Measurements from ENCODE around the gene APLNR. TPM values are rescaled to one million over a fixed set of nuclear protein-coding genes. Genes with fewer than 3 reads are reported as not detected.
"Not testable (repeated sequence)": the region's sequence is repeated elsewhere in the genome, so short reads cannot be mapped to it uniquely, and the experiment has no call there.

APLNR gene
- total RNA-seq (ENCODE audit: low replicate concordance) = 1.6 and 1.8 TPM in 2 replicates

DNA sequence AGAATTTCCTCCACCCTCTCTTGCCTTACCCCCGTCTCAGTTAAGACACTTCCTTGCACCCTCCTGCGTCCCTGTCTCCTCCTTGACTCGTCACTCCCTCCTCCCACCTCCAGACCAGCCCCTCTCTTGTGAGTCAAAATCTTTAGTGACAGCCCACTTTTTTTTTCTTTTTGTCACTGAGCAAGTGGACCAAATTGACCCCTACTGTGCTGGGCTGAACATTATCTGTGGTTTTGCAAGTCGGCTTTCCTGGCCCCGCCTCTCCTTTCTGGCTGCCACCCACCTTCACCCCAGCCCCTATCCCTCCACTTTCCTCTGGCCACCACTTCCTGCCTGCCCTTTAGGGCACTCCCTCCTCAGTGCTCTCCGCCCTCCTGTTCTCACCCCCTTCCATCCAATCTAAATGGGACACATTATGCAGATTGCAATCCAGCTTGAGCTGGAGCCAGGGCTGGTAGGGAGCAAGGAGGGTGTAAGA is at the start of gene APLNR:
Gene APLNR (minus strand): TSS at position 47 of the 478 bp plus-strand sequence. CDS start 246 bp downstream, outside the sequence.
- H3K9ac ChIP-seq = no peak within 1 kb of the TSS
- H3K4me2 ChIP-seq = peak within 1 kb of the TSS; percentile 12
- no peaks in the 10 kb centered on the region for H3K9me3 ChIP-seq (ENCODE audit: low read depth)
- Mint-ChIP-seq H3K27me3 (ENCODE audit: insufficient read depth, low read depth) (peaks cover 11% of the 10 kb centered on the region), H3K36me3 (no peaks in the 10 kb centered on the region), H3K4me3 (no peak within 1 kb of the TSS), H3K27ac (peak within 1 kb of the TSS; percentile 85), H3K4me1 (peaks cover 67% of the 10 kb centered on the region), H3K9me3 (peaks cover 5% of the 10 kb centered on the region)
- peak; percentile 42 for DNase-seq (ENCODE audit: low spot score)
- no peak within 1 kb of the TSS for H3K4me3 ChIP-seq
- H3K36me3 ChIP-seq = no peaks in the 10 kb centered on the region
- H2AFZ ChIP-seq (replicated peaks) = no peak within 1 kb of the TSS
- no peak within 1 kb of the TSS for H3K27ac ChIP-seq
- no peaks in the 10 kb centered on the region for H4K20me1 ChIP-seq (ENCODE audit: low read depth)
- H3F3A ChIP-seq (ENCODE audit: low read depth) = peaks cover 4% of the 10 kb centered on the region
- H3K27me3 ChIP-seq = no peaks in the 10 kb centered on the region
- H3K4me1 ChIP-seq = peaks cover 46% of the 10 kb centered on the region
- H3K79me2 ChIP-seq (ENCODE audit: low read depth) = no peaks in the 10 kb centered on the region
- no peak for TF ChIP-seq CTCF (IDR thresholded peaks at IDR 0.05)
- TF ChIP-seq EZH2phosphoT487 (IDR thresholded peaks at IDR 0.05) = no peak
- no peak for TF ChIP-seq EZH2 (IDR thresholded peaks at IDR 0.05)

DNA sequence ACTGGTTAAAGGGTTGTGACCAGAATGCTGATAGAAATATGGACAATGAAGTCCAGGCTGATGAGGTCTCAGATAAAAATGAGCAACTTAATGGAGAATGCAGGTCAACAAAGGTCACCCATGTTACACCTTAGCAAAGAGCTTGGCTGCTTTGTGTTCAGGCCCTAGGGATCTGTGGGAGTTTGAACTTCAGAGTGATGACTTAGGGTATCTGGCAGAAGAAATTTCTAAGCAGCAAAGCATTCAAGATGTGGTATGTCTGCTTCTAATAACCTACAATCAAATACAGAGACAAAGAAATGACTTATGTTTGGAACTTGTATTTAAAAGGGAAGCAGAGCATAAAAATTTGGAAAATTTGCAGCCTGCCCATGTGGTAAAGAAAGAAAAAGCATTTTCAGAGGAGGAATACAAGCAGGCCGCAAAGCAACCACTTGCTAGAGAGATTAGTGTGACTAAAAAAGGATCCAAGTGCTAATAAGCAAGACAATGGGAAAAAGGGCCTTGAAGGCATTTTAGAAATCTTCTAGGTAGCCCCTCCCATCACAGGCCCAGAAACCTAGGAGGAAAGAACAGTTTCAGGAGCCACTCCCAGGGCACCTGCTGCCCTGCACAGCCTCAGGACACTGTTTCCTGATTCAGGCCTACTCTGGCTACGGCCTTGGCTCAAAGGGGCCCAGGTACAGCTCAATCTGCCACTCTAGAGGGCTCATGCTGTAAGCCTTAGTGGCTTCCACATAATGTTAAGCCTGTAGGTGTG is 46.4 kb upstream of the APLNR start:
- Histone ChIP-seq H3K9me3 (ENCODE audit: low read depth) (no peaks in the 10 kb centered on the region), H3F3A (ENCODE audit: low read depth) (no peaks in the 10 kb centered on the region), H3K36me3 (no peaks in the 10 kb centered on the region), H4K20me1 (ENCODE audit: low read depth) (no peaks in the 10 kb centered on the region), H3K9ac (no peak overlapping the region), H3K27me3 (no peaks in the 10 kb centered on the region), H3K27ac (no peak overlapping the region), H3K79me2 (ENCODE audit: low read depth) (no peaks in the 10 kb centered on the region), H3K4me2 (no peak overlapping the region), H3K4me1 (peaks cover 9% of the 10 kb centered on the region), H3K4me3 (no peak overlapping the region), H2AFZ (replicated peaks) (no peak overlapping the region)
- Mint-ChIP-seq H3K27ac (no peak overlapping the region), H3K27me3 (ENCODE audit: insufficient read depth, low read depth) (peaks cover 10% of the 10 kb centered on the region), H3K9me3 (no peaks in the 10 kb centered on the region), H3K4me1 (peaks cover 26% of the 10 kb centered on the region), H3K36me3 (no peaks in the 10 kb centered on the region), H3K4me3 (no peak overlapping the region)
- TF ChIP-seq EZH2phosphoT487 (IDR thresholded peaks at IDR 0.05) (no peak), CTCF (IDR thresholded peaks at IDR 0.05) (no peak), EZH2 (IDR thresholded peaks at IDR 0.05) (no peak)
- no peak for DNase-seq (ENCODE audit: low spot score)

GRCh38 chr11:57281546-57281945 is 44.5 kb upstream of the APLNR start:
- H3K4me1 Mint-ChIP-seq = peaks cover 28% of the 10 kb centered on the region
- not testable (repeated sequence) for H3K27ac ChIP-seq; H2AFZ ChIP-seq (replicated peaks); H3K9me3 ChIP-seq (ENCODE audit: low read depth); H3F3A ChIP-seq (ENCODE audit: low read depth); H3K4me3 Mint-ChIP-seq; H3K27ac Mint-ChIP-seq; H3K27me3 Mint-ChIP-seq (ENCODE audit: insufficient read depth, low read depth); H3K36me3 ChIP-seq; H3K36me3 Mint-ChIP-seq; H3K4me2 ChIP-seq; H4K20me1 ChIP-seq (ENCODE audit: low read depth); H3K4me3 ChIP-seq; H3K9me3 Mint-ChIP-seq; H3K79me2 ChIP-seq (ENCODE audit: low read depth); DNase-seq (ENCODE audit: low spot score); H3K9ac ChIP-seq
- Histone ChIP-seq H3K27me3 (peaks cover 11% of the 10 kb centered on the region), H3K4me1 (peaks cover 12% of the 10 kb centered on the region)

DNA sequence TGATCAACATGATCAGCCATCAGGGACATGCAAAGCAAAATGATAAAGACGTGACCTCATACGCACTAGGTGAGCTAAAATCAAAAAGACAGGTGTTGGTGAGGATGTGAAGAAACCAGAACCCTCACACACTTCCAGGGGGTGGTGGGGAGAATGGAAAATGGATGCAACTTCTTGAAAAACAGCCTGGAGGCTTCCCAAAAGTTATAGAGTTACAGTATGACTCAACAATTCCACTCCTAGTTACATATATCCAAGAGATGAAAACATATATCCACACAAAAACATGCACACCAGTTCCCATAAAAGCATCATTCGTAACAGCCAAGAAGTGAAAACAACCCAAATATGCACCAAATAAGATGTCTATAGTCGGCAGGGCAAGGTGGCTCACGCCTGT is 42.1 kb upstream of the APLNR start:
- Histone ChIP-seq H3K4me2 (no peak overlapping the region), H3K79me2 (ENCODE audit: low read depth) (no peaks in the 10 kb centered on the region), H3K36me3 (no peaks in the 10 kb centered on the region), H3K4me1 (peaks cover 12% of the 10 kb centered on the region), H3K27me3 (peaks cover 11% of the 10 kb centered on the region), H3K9ac (no peak overlapping the region), H3K4me3 (no peak overlapping the region), H3F3A (ENCODE audit: low read depth) (no peaks in the 10 kb centered on the region), H3K27ac (no peak overlapping the region), H2AFZ (replicated peaks) (peak overlapping the region; percentile 96), H3K9me3 (ENCODE audit: low read depth) (no peaks in the 10 kb centered on the region), H4K20me1 (ENCODE audit: low read depth) (no peaks in the 10 kb centered on the region)
- Mint-ChIP-seq H3K27ac (no peak overlapping the region), H3K36me3 (no peaks in the 10 kb centered on the region), H3K4me1 (peaks cover 17% of the 10 kb centered on the region), H3K4me3 (no peak overlapping the region), H3K9me3 (peaks cover 2% of the 10 kb centered on the region), H3K27me3 (ENCODE audit: insufficient read depth, low read depth) (peaks cover 8% of the 10 kb centered on the region)
- DNase-seq (ENCODE audit: low spot score) = no peak
- TF ChIP-seq EZH2phosphoT487 (IDR thresholded peaks at IDR 0.05) (no peak), CTCF (IDR thresholded peaks at IDR 0.05) (no peak), EZH2 (IDR thresholded peaks at IDR 0.05) (no peak)

Measured in neural progenitor cell (in vitro differentiated cells).